ENCODE results near the gene DSTYK. TPM values are rescaled to one million over a fixed set of nuclear protein-coding genes. Genes with fewer than 3 reads are reported as not detected.

The DSTYK gene
- total RNA-seq, 1 experiment from 2014 or later: 11.3 TPM

DNA sequence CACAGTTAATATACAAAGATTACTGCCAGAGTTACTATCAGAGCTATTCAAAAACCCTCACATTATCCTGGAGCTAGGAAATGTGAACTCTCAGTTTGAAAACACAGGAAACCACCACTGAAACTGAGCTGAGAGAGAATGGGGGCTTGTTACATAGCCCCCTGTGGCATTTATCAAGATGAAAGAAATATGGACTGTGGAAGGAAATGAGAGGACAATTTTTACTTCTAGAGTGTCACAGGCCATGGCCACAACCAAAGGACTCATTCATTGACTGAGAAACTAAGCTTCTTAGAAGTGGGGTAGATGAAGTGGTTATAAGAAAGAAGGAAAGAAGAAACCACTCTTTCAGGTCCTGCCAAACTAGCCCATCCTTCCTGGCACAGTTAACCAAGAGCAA, 25.3 kb downstream of the DSTYK start:
- no peaks in the 10 kb centered on the region for H3K9me3 ChIP-seq (ENCODE audit: control insufficient read depth, insufficient read depth, low read depth, low read length)
- H3K4me1 ChIP-seq (ENCODE audit: control insufficient read depth, insufficient read depth, low read length): 0 out of 2 replicates have a peak, but pooled peaks cover 2% of the 10 kb centered on the region
- no TSS peak for BruUV-seq (replicated peaks)
- no peak overlapping the region for H3K27ac ChIP-seq (ENCODE audit: low read length)
- no peaks in the 10 kb centered on the region for H3K36me3 ChIP-seq (ENCODE audit: control insufficient read depth, insufficient read depth, low read length)
- intact Hi-C loops (cut with micrococcal nuclease; ENCODE audit: unreplicated experiment): no loop called here
- no peak overlapping the region for H3K4me3 ChIP-seq (ENCODE audit: low read depth in 2 of 2, low read length in 2 of 2)
- H3K27me3 ChIP-seq (ENCODE audit: control insufficient read depth, insufficient read depth, low read length): no peaks in the 10 kb centered on the region
- CTCF ChIA-PET: no interaction called here
- TF ChIP-seq, protein P1, sequence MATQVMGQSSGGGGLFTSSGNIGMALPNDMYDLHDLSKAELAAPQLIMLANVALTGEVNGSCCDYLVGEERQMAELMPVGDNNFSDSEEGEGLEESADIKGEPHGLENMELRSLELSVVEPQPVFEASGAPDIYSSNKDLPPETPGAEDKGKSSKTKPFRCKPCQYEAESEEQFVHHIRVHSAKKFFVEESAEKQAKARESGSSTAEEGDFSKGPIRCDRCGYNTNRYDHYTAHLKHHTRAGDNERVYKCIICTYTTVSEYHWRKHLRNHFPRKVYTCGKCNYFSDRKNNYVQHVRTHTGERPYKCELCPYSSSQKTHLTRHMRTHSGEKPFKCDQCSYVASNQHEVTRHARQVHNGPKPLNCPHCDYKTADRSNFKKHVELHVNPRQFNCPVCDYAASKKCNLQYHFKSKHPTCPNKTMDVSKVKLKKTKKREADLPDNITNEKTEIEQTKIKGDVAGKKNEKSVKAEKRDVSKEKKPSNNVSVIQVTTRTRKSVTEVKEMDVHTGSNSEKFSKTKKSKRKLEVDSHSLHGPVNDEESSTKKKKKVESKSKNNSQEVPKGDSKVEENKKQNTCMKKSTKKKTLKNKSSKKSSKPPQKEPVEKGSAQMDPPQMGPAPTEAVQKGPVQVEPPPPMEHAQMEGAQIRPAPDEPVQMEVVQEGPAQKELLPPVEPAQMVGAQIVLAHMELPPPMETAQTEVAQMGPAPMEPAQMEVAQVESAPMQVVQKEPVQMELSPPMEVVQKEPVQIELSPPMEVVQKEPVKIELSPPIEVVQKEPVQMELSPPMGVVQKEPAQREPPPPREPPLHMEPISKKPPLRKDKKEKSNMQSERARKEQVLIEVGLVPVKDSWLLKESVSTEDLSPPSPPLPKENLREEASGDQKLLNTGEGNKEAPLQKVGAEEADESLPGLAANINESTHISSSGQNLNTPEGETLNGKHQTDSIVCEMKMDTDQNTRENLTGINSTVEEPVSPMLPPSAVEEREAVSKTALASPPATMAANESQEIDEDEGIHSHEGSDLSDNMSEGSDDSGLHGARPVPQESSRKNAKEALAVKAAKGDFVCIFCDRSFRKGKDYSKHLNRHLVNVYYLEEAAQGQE (IDR thresholded peaks at IDR 0.05; ENCODE audit: insufficient read depth in 1 of 2, low read depth in 2 of 2, low read length in 1 of 2): no peak
- TF ChIP-seq POLR2AphosphoS5 (IDR thresholded peaks at IDR 0.05; ENCODE audit: low read depth, low read length) (no peak), TCF7L2 (IDR thresholded peaks at IDR 0.05; ENCODE audit: low read depth, low read length) (no peak), SIN3A (IDR thresholded peaks at IDR 0.05; ENCODE audit: borderline replicate concordance, insufficient read depth, low read depth, low read length) (no peak), CTCF (IDR thresholded peaks at IDR 0.05) (no peak)
- in situ Hi-C loops (cut with HindIII; ENCODE audit: low pct_unique_long_range_greater_than_20kb, low sequenced_read_pairs): no loop called here
- POLR2A ChIA-PET: interaction anchor here (0.6 to 1.0 kb wide), 2 partner anchors 9 to 12 kb away, joined by 3 to 10 read pairs; no protein-coding TSS in a partner anchor
- DNase-seq (ENCODE audit: low read depth, low spot score) (no peak), ATAC-seq (no peak)

DNA sequence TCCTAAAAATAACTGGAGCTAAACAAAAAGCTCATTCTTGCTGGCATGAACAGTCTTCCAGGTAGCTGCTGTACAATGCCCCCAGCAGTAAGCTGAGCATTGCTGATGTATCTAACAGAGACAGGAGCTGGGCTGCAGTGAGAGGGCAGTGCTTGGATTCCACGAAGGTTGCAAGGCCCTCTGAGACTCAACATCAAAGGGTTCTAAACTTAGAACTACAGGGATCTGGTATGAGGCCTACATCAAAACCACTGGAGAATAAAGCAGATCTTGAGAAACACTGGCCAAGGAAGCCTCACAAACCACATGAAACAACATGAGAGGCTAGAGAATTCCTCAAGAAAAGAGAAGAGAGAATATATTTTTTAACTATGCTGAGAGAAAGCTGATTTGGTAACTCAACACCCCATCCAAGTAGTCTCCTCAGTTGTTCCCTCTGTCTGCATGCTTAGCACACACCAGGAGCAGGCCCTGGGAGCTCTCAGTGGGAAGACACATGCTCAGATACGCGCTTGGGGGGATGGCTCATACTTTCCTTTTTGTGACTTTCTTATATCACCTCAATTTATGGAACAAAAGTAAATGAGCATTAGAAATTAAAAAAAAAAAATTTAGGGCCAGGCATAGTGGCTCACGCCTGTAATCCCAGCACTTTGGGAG, 27.7 kb downstream of the DSTYK start:
- CTCF ChIA-PET: interaction anchor here (0.6 to 0.7 kb wide), 2 partner anchors 11 to 169 kb away, joined by 3 to 4 read pairs; no protein-coding TSS in a partner anchor
- TF ChIP-seq SIN3A (IDR thresholded peaks at IDR 0.05; ENCODE audit: borderline replicate concordance, insufficient read depth, low read depth, low read length): no peak
- TF ChIP-seq, protein P1 (IDR thresholded peaks at IDR 0.05; ENCODE audit: insufficient read depth in 1 of 2, low read depth in 2 of 2, low read length in 1 of 2): no peak
- no peak for TF ChIP-seq POLR2AphosphoS5 (IDR thresholded peaks at IDR 0.05; ENCODE audit: low read depth, low read length)
- TF ChIP-seq CTCF (IDR thresholded peaks at IDR 0.05): no peak
- DNase-seq (ENCODE audit: low read depth, low spot score): no peak

More for the DNA sequence above, 27.7 kb downstream of the DSTYK start:
- Histone ChIP-seq H3K36me3 (ENCODE audit: control insufficient read depth, insufficient read depth, low read length) (no peaks in the 10 kb centered on the region), H3K27me3 (ENCODE audit: control insufficient read depth, insufficient read depth, low read length) (no peaks in the 10 kb centered on the region), H3K4me3 (ENCODE audit: low read depth in 2 of 2, low read length in 2 of 2) (no peak overlapping the region), H3K4me1 (ENCODE audit: control insufficient read depth, insufficient read depth, low read length) (no peaks in the 10 kb centered on the region), H3K9me3 (ENCODE audit: control insufficient read depth, insufficient read depth, low read depth, low read length) (no peaks in the 10 kb centered on the region), H3K27ac (ENCODE audit: low read length) (no peak overlapping the region)
- intact Hi-C loops (cut with micrococcal nuclease; ENCODE audit: unreplicated experiment): no loop called here
- POLR2A ChIA-PET: no interaction called here
- no peak for ATAC-seq
- no TSS peak for BruUV-seq (replicated peaks)
- in situ Hi-C loops (cut with HindIII; ENCODE audit: low pct_unique_long_range_greater_than_20kb, low sequenced_read_pairs): no loop called here
